LoVo (cell line): ENCODE measurements around the gene SRCIN1.
"Not testable (repeated sequence)": the region's sequence is repeated elsewhere in the genome, so short reads cannot be mapped to it uniquely, and the experiment has no call there.

Source experiments
- DNase-seq: peaks from one replicate; pipeline ENCODE4 v3.0.0-alpha.2; 2016; ENCODE audit warnings: low spot score

The SRCIN1 gene

GRCh38 chr17:38544839-38545209, 60.9 kb downstream of the SRCIN1 start:
- no peak for DNase-seq

- no peak for DNase-seq
Measured at GRCh38 chr17:38544175-38544838, 61.4 kb downstream of the SRCIN1 start.

- DNase-seq = no peak
Measured at GRCh38 chr17:38543403-38544174, 62.2 kb downstream of the SRCIN1 start.

- no peak for DNase-seq
Measured at GRCh38 chr17:38542286-38542685, 63.5 kb downstream of the SRCIN1 start.

- DNase-seq = no peak
Measured at GRCh38 chr17:38541281-38541680, 64.5 kb downstream of the SRCIN1 start.

- DNase-seq = no peak
Measured at GRCh38 chr17:38540514-38541045, 65.2 kb downstream of the SRCIN1 start.

GRCh38 chr17:38539386-38539785, 66.4 kb downstream of the SRCIN1 start:
- no peak for DNase-seq

GRCh38 chr17:38538906-38539305, 66.8 kb downstream of the SRCIN1 start:
- DNase-seq = no peak

- DNase-seq = no peak
Measured at GRCh38 chr17:38536661-38537060, 69.1 kb downstream of the SRCIN1 start.

GRCh38 chr17:38535886-38536285, 69.9 kb downstream of the SRCIN1 start:
- DNase-seq = no peak

- no peak for DNase-seq
Measured at GRCh38 chr17:38534498-38534885, 71.3 kb downstream of the SRCIN1 start.

GRCh38 chr17:38533866-38534497, 71.8 kb downstream of the SRCIN1 start:
- DNase-seq = no peak

GRCh38 chr17:38533241-38533640, 72.5 kb downstream of the SRCIN1 start:
- DNase-seq = no peak

GRCh38 chr17:38532451-38532850, 73.3 kb downstream of the SRCIN1 start:
- no peak for DNase-seq

- not testable (repeated sequence) for DNase-seq
Measured at GRCh38 chr17:38531761-38532160, 74.0 kb downstream of the SRCIN1 start.

GRCh38 chr17:38530856-38531255, 74.9 kb downstream of the SRCIN1 start:
- not testable (repeated sequence) for DNase-seq

GRCh38 chr17:38528141-38528540, 77.6 kb downstream of the SRCIN1 start:
- not testable (repeated sequence) for DNase-seq

GRCh38 chr17:38526526-38526925, 79.2 kb downstream of the SRCIN1 start:
- DNase-seq = not testable (repeated sequence)

GRCh38 chr17:38512473-38513058, 93.2 kb downstream of the SRCIN1 start:
- no peak for DNase-seq

- DNase-seq = no peak
Measured at GRCh38 chr17:38511150-38512108, 94.3 kb downstream of the SRCIN1 start.

- DNase-seq = no peak
Measured at GRCh38 chr17:38510421-38511149, 95.2 kb downstream of the SRCIN1 start.
